Activated CD4-positive, alpha-beta memory T cell treated with anti-CD3 and anti-CD28 coated beads for 36 hours (primary cell): ENCODE results near the gene CAPRIN1. TPM values are rescaled to one million over a fixed set of nuclear protein-coding genes. Genes with fewer than 3 reads are reported as not detected.
"Not testable (repeated sequence)": the region's sequence is repeated elsewhere in the genome, so short reads cannot be mapped to it uniquely, and the experiment has no call there.

Experiments
- CTCF ChIA-PET: fragments of 350-600 bp; sonication (Branson Sonifier 250); formaldehyde crosslinking; loops from one replicate; lab custom pipeline; 2021; ENCODE audit warnings: antibody characterized with exemption, inconsistent platforms; lab: Charles Lee
- POLR2A ChIA-PET: fragments of 350-600 bp; sonication (Branson Sonifier 250); formaldehyde crosslinking; loops from one replicate; lab custom pipeline; 2021; ENCODE audit warnings: antibody characterized with exemption; lab: Charles Lee
- DNase-seq: peaks from one replicate; pipeline ENCODE4 v3.0.0-alpha.2; 2020
- H3K27ac Mint-ChIP-seq: one replicate; pipeline ENCODE4 v1.8.0; 2021; ENCODE audit warnings: mixed read lengths
- H3K27me3 Mint-ChIP-seq: one replicate; pipeline ENCODE4 v1.8.0; 2021; ENCODE audit warnings: mixed read lengths
- H3K36me3 Mint-ChIP-seq: one replicate; pipeline ENCODE4 v1.8.0; 2021; ENCODE audit warnings: mixed read lengths
- H3K4me1 Mint-ChIP-seq: one replicate; pipeline ENCODE4 v1.8.0; 2021; ENCODE audit warnings: low read depth, mixed read lengths
- H3K4me3 Mint-ChIP-seq: one replicate; pipeline ENCODE4 v1.8.0; 2021; ENCODE audit warnings: mild to moderate bottlenecking, mixed read lengths
- H3K9me3 Mint-ChIP-seq: one replicate; pipeline ENCODE4 v1.8.0; 2021; ENCODE audit warnings: mixed read lengths
- intact Hi-C: fragments of 100-400 bp; cut with micrococcal nuclease; formaldehyde crosslinking; loops from one replicate; pipeline ENCODE4 v1.15.1; 2023
- total RNA-seq, 2 experiments: library from RNA; stranded (reverse); gene quantifications; one replicate each; pipeline ENCODE4 v1.2.3, GENCODE V29; 2021

CAPRIN1 gene
- total RNA-seq, 2 experiments from 2014 or later, result 261 to 264 TPM

- intact Hi-C loops, result loop anchor here (1.0 to 5.0 kb wide), 6 partner anchors 10 to 794 kb away; partner anchors contain the start of gene CAT
- Mint-ChIP-seq H3K4me1 (peaks cover 27% of the 10 kb centered on the region), H3K36me3 (peaks cover 20% of the 10 kb centered on the region), H3K4me3 (peak overlapping the region; percentile 92), H3K9me3 (no peaks in the 10 kb centered on the region), H3K27me3 (no peaks in the 10 kb centered on the region), H3K27ac (peak overlapping the region; percentile 96)
- CTCF ChIA-PET, result interaction anchor here (1.0 kb wide), 1 partner anchor 25 kb away, joined by 3 read pairs; no protein-coding TSS in a partner anchor
- DNase-seq, result peak; percentile 87
- POLR2A ChIA-PET, result no interaction called here
Measured at GRCh38 chr11:34053161-34053686, 1.7 kb downstream of the CAPRIN1 start.

- peak overlapping the region; percentile 92 for H3K4me3 Mint-ChIP-seq
- POLR2A ChIA-PET, H3K9me3 Mint-ChIP-seq, H3K27me3 Mint-ChIP-seq, DNase-seq: not testable (repeated sequence)
- intact Hi-C loops, result loop anchor here (5.0 kb wide), 2 partner anchors 178 to 193 kb away; no protein-coding TSS in a partner anchor
- CTCF ChIA-PET, result interaction anchor here (0.5 kb wide), 1 partner anchor 16 kb away, joined by 4 read pairs; no protein-coding TSS in a partner anchor
- H3K36me3 Mint-ChIP-seq, result peaks cover 23% of the 10 kb centered on the region
- peaks cover 39% of the 10 kb centered on the region for H3K4me1 Mint-ChIP-seq
- peak overlapping the region; percentile 58 for H3K27ac Mint-ChIP-seq
Measured at GRCh38 chr11:34054351-34054750, 2.8 kb downstream of the CAPRIN1 start.

DNA sequence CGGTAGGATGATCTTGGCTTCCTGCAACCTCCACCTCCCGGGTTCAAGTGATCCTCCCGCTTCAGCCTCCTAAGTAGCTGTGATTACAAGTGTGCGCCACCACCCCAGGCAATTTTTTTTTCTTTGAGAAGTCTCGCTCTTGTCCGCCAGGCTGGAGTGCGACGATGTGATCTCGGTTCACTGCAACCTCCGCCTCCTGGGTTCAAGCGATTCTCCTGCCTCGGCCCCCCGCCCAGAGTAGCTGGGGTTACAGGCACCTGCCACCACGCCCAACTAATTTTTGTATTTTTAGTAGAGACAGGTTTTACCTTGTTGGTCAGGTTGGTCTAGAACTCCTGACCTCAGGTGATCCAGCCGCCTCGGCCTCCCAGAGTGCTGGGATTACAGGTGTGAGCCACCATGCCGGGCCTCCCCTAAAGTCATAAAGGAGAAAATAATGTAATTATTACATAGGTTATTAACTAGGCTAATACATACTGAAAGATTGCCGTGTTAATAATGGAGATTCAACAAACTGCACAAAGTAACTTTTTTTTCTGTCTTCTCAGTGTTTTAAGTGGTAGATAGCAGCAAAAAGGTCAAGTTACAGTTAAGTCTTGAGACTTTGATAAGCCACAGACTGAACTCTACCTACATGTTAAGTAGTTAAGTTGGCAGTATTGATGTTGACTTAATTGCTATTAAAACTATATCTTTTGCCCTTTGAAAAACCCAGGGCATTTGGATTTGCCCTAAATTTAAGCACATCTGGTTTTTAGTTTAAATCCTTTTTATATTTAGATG is 3.9 kb downstream of the CAPRIN1 start:
- no peaks in the 10 kb centered on the region for H3K27me3 Mint-ChIP-seq
- peaks cover 44% of the 10 kb centered on the region for H3K4me1 Mint-ChIP-seq

DNA sequence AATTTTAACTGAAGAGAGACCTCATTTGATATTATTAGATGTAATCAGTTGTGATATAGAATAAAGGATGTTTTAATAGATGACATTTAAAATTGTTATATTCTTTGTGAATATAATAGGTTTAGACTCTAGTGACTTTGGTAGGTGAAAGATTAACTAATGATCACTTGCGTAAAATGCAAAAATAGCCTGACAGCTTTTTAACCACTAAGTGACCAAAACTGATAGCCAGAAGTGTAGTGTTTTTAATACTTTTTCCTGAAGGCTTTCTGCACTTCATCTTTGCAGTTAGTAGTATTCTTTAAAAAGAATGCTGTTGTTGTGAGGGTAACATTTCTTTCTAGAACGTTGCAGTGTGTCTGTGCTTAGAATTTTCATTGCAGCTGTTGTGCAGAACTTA is 5.1 kb downstream of the CAPRIN1 start:
- H3K4me1 Mint-ChIP-seq, result peaks cover 43% of the 10 kb centered on the region
- POLR2A ChIA-PET, result interaction anchor here (2.2 kb wide), 1 partner anchor 11 kb away, joined by 5 read pairs; no protein-coding TSS in a partner anchor
- H3K27me3 Mint-ChIP-seq, result no peaks in the 10 kb centered on the region
- intact Hi-C loops, result no loop called here
- no peak overlapping the region for H3K27ac Mint-ChIP-seq
- peaks cover 26% of the 10 kb centered on the region for H3K36me3 Mint-ChIP-seq
- CTCF ChIA-PET, result interaction anchor here (1.1 kb wide), 1 partner anchor 60 kb away, joined by 3 read pairs; no protein-coding TSS in a partner anchor
- no peak overlapping the region for H3K4me3 Mint-ChIP-seq
- no peaks in the 10 kb centered on the region for H3K9me3 Mint-ChIP-seq
- no peak for DNase-seq

More for the DNA sequence above, 3.9 kb downstream of the CAPRIN1 start:
- CTCF ChIA-PET, result no interaction called here
- POLR2A ChIA-PET, result interaction anchor here (2.2 kb wide), 1 partner anchor 13 kb away, joined by 5 read pairs; no protein-coding TSS in a partner anchor
- no peaks in the 10 kb centered on the region for H3K9me3 Mint-ChIP-seq
- intact Hi-C loops, result no loop called here
- H3K4me3 Mint-ChIP-seq, result no peak overlapping the region
- H3K36me3 Mint-ChIP-seq, result peaks cover 26% of the 10 kb centered on the region
- no peak for DNase-seq
- H3K27ac Mint-ChIP-seq, result no peak overlapping the region

GRCh38 chr11:34063061-34063795 is 11.7 kb downstream of the CAPRIN1 start:
- no peaks in the 10 kb centered on the region for H3K9me3 Mint-ChIP-seq
- DNase-seq, result no peak
- POLR2A ChIA-PET, result interaction anchor here (0.7 to 1.1 kb wide), 2 partner anchors 11 to 42 kb away, joined by 3 read pairs; partner anchors contain the start of gene NAT10
- H3K27ac Mint-ChIP-seq, result no peak overlapping the region
- no peak overlapping the region for H3K4me3 Mint-ChIP-seq
- H3K36me3 Mint-ChIP-seq, result peaks cover 21% of the 10 kb centered on the region
- CTCF ChIA-PET, result interaction anchor here (1.5 to 2.3 kb wide), 2 partner anchors 13 to 429 kb away, joined by 3 to 7 read pairs; no protein-coding TSS in a partner anchor
- intact Hi-C loops, result loop anchor here (1.0 kb wide), 1 partner anchor 10 kb away; no protein-coding TSS in a partner anchor
- H3K4me1 Mint-ChIP-seq, result peaks cover 62% of the 10 kb centered on the region
- no peaks in the 10 kb centered on the region for H3K27me3 Mint-ChIP-seq

GRCh38 chr11:34064291-34064690 is 12.8 kb downstream of the CAPRIN1 start:
- H3K4me3 Mint-ChIP-seq, result no peak overlapping the region
- H3K27me3 Mint-ChIP-seq, result no peaks in the 10 kb centered on the region
- DNase-seq, result no peak
- ChIA-PET POLR2A (interaction anchor here (0.7 to 1.1 kb wide), 2 partner anchors 41 to 1820 kb away, joined by 3 read pairs; partner anchors contain the start of gene NAT10), CTCF (interaction anchor here (0.8 to 2.3 kb wide), 3 partner anchors 12 to 428 kb away, joined by 3 to 7 read pairs (median 3); no protein-coding TSS in a partner anchor)
- H3K36me3 Mint-ChIP-seq, result peaks cover 19% of the 10 kb centered on the region
- H3K4me1 Mint-ChIP-seq, result peaks cover 56% of the 10 kb centered on the region
- no peak overlapping the region for H3K27ac Mint-ChIP-seq
- intact Hi-C loops, result no loop called here
- no peaks in the 10 kb centered on the region for H3K9me3 Mint-ChIP-seq

DNA sequence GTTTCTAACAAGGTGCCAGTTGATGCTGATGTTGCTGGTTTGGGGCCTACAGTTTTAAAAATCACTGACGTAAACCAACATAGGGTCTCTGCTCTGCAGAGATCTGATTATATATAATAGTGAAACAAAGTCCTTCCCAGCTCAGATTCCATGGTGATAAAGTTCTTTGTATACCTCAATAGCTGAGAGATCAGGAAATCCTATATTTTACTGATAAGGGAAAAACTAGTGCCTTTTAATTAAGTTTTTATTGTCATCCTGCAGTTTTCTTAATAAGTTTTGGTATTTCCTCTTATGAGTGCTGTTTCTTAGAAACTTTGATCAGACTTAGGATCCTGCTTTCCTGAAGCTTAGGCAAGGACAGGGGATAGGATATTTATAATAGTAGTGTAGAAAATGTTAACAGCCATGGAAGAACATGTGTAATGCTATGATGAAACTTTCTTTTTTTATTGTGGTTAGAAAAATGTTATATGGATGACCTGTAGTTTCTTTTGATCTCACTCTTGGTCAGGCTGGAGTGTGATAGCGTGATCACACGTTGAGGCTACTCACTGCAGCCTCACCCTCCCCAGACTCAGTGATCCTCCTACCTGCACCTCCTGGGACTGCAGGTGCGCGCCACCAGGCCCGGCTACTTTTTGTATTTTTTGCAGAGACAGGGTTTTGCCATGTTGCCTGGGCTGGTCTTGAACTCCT is 14.1 kb downstream of the CAPRIN1 start:
- Mint-ChIP-seq H3K36me3 (peaks cover 16% of the 10 kb centered on the region), H3K27ac (no peak overlapping the region), H3K27me3 (no peaks in the 10 kb centered on the region), H3K4me1 (peaks cover 57% of the 10 kb centered on the region), H3K4me3 (no peak overlapping the region), H3K9me3 (no peaks in the 10 kb centered on the region)
- DNase-seq, result peak; percentile 42
- ChIA-PET POLR2A (interaction anchor here (0.7 kb wide), 1 partner anchor 17 kb away, joined by 3 read pairs; no protein-coding TSS in a partner anchor), CTCF (interaction anchor here (0.9 to 1.5 kb wide), 3 partner anchors 10 to 69 kb away, joined by 3 to 4 read pairs (median 3); no protein-coding TSS in a partner anchor)
- intact Hi-C loops, result loop anchor here (5.0 kb wide), 1 partner anchor 68 kb away; no protein-coding TSS in a partner anchor

DNA sequence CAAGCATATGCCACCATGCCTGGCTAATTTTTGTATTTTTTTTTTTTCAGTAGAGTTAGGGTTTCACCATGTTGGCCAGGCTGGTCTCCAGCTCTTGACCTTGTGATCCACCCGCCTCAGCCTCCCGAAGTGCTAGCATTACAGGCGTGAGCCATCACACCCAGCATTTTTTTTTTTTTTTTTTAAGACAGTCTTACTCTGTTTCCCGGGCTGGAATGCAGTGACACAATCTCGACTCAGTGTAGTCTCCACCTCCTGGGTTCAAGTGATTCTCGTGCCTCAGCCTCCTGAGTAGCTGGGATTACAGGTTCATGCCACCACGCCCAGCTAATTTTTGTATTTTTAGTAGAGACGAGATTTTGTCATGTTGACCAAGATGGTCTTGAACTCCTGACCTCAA is 15.2 kb downstream of the CAPRIN1 start:
- H3K9me3 Mint-ChIP-seq, POLR2A ChIA-PET, H3K27me3 Mint-ChIP-seq, H3K27ac Mint-ChIP-seq, H3K4me3 Mint-ChIP-seq, CTCF ChIA-PET, DNase-seq: not testable (repeated sequence)
- Mint-ChIP-seq H3K36me3 (peaks cover 19% of the 10 kb centered on the region), H3K4me1 (peaks cover 57% of the 10 kb centered on the region)
- intact Hi-C loops, result loop anchor here (5.0 kb wide), 1 partner anchor 69 kb away; no protein-coding TSS in a partner anchor

DNA sequence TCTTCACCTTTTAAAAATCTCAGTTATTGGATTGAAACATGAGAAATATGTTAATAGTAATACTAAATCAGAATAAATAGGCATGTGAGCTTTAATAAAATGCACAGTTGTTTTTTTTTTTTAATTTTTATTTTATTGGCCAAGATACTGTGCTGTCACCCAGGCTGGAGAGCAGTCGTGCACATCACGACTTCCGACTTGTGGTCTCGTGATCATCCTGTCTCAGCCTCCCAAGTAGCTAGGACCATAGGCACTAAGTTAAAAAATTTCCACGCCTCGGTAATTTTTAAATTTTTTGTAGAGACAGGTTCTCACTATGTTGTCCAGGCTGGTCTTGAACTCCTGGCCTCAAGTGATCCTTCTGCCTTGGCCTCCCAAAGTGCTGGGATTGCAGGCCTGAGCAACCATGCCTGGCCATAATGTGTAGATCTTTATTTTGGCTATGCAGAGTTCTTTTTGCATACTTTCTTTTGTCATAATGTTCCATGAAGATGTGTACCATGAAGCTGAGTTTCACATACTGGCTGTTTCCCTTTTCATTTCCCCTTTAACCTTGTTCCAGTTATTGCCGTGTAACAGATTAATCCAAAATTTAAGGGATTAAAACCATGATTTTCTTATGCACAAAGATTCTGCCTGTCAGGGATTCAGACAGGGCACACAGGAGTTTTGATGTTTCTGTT is 16.0 kb downstream of the CAPRIN1 start:
- DNase-seq, result no peak
- Mint-ChIP-seq H3K27ac (no peak overlapping the region), H3K4me3 (no peak overlapping the region), H3K9me3 (no peaks in the 10 kb centered on the region), H3K4me1 (peaks cover 55% of the 10 kb centered on the region), H3K27me3 (no peaks in the 10 kb centered on the region), H3K36me3 (peaks cover 18% of the 10 kb centered on the region)
- ChIA-PET CTCF (interaction anchor here (1.2 to 1.4 kb wide), 2 partner anchors 13 to 71 kb away, joined by 3 to 4 read pairs; no protein-coding TSS in a partner anchor), POLR2A (interaction anchor here (1.1 kb wide), 1 partner anchor 11 kb away, joined by 5 read pairs; no protein-coding TSS in a partner anchor)
- intact Hi-C loops, result loop anchor here (2.0 to 5.0 kb wide), 2 partner anchors 17 to 70 kb away; no protein-coding TSS in a partner anchor

GRCh38 chr11:34068111-34068510 is 16.6 kb downstream of the CAPRIN1 start:
- H3K4me3 Mint-ChIP-seq, result no peak overlapping the region
- H3K4me1 Mint-ChIP-seq, result peaks cover 54% of the 10 kb centered on the region
- intact Hi-C loops, result loop anchor here (2.0 to 5.0 kb wide), 2 partner anchors 17 to 71 kb away; no protein-coding TSS in a partner anchor
- no peaks in the 10 kb centered on the region for H3K27me3 Mint-ChIP-seq
- no peak overlapping the region for H3K27ac Mint-ChIP-seq
- no peak for DNase-seq
- CTCF ChIA-PET, result interaction anchor here (0.7 to 1.4 kb wide), 4 partner anchors 8 to 106 kb away, joined by 3 to 4 read pairs (median 3); no protein-coding TSS in a partner anchor
- POLR2A ChIA-PET, result interaction anchor here (1.1 kb wide), 1 partner anchor 11 kb away, joined by 5 read pairs; no protein-coding TSS in a partner anchor
- H3K36me3 Mint-ChIP-seq, result peaks cover 16% of the 10 kb centered on the region
- H3K9me3 Mint-ChIP-seq, result no peaks in the 10 kb centered on the region
